Measurements from ENCODE around the gene LSAMP.

DNA sequence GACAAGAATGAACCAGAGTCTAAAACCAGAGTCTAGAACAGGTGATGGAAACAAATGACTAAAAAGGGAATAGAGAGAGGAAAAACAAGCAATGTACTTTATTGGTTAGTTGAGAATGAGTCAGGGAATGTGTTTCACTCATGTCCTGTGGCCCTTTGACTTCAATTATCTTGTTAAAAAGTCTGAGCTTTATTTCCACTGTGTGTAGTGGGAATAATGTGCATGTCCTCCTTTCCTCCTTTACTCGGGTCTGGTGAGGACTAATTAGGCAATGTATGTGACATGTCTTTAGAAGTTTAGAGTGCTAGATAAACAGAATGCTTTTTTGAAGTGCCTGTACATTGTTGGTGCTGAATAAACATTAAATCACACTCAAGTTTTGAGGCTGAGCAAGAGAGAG, 21.3 kb downstream of the LSAMP start:
- TF ChIP-seq, protein P1, sequence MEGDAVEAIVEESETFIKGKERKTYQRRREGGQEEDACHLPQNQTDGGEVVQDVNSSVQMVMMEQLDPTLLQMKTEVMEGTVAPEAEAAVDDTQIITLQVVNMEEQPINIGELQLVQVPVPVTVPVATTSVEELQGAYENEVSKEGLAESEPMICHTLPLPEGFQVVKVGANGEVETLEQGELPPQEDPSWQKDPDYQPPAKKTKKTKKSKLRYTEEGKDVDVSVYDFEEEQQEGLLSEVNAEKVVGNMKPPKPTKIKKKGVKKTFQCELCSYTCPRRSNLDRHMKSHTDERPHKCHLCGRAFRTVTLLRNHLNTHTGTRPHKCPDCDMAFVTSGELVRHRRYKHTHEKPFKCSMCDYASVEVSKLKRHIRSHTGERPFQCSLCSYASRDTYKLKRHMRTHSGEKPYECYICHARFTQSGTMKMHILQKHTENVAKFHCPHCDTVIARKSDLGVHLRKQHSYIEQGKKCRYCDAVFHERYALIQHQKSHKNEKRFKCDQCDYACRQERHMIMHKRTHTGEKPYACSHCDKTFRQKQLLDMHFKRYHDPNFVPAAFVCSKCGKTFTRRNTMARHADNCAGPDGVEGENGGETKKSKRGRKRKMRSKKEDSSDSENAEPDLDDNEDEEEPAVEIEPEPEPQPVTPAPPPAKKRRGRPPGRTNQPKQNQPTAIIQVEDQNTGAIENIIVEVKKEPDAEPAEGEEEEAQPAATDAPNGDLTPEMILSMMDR (IDR thresholded peaks at IDR 0.05; ENCODE audit: borderline replicate concordance, extremely low read depth, low read length, poor library complexity, severe bottlenecking) = no peak
- TF ChIP-seq EZH2 (IDR thresholded peaks at IDR 0.05; ENCODE audit: borderline replicate concordance, low read depth, low read length, severe bottlenecking) = no peak

Data from DND-41 (cell line).